NCI-H2171 treated with DMSO at 0.1 percent for 48 hours (cell line): Measurements from ENCODE around the gene PRR20G.
"Not testable (repeated sequence)": the region's sequence is repeated elsewhere in the genome, so short reads cannot be mapped to it uniquely, and the experiment has no call there.

Experiments
- DNase-seq: peaks from one replicate; lab custom pipeline; 2025; lab: John Stamatoyannopoulos, UW

Gene PRR20G

GRCh38 chr3:127287840-127288239, at the start of gene PRR20G:
Gene PRR20G, minus strand, starts transcription at chr3:127288046. Its CDS starts 681 bp downstream, at chr3:127287365.
- DNase-seq = no peak

- DNase-seq = no peak
Observed at GRCh38 chr3:127337001-127337400, 49.2 kb upstream of the PRR20G start.

- DNase-seq = no peak
Observed at GRCh38 chr3:127336101-127336500, 48.3 kb upstream of the PRR20G start.

GRCh38 chr3:127330385-127330784, 42.5 kb upstream of the PRR20G start:
- DNase-seq = no peak

GRCh38 chr3:127329631-127330285, 41.9 kb upstream of the PRR20G start:
- DNase-seq = no peak

- DNase-seq = no peak
Observed at GRCh38 chr3:127328421-127328820, 40.6 kb upstream of the PRR20G start.

GRCh38 chr3:127326341-127326740, 38.5 kb upstream of the PRR20G start:
- DNase-seq = no peak

GRCh38 chr3:127325629-127325961, 37.7 kb upstream of the PRR20G start:
- no peak for DNase-seq

GRCh38 chr3:127324913-127325628, 37.2 kb upstream of the PRR20G start:
- DNase-seq = no peak

- no peak for DNase-seq
Observed at GRCh38 chr3:127324076-127324475, 36.2 kb upstream of the PRR20G start.

GRCh38 chr3:127323581-127323980, 35.7 kb upstream of the PRR20G start:
- DNase-seq = no peak

- DNase-seq = no peak
Observed at GRCh38 chr3:127321371-127321770, 33.5 kb upstream of the PRR20G start.

- DNase-seq = no peak
Observed at GRCh38 chr3:127320529-127321121, 32.8 kb upstream of the PRR20G start.

GRCh38 chr3:127316685-127317084, 28.8 kb upstream of the PRR20G start:
- DNase-seq = no peak

GRCh38 chr3:127312818-127313217, 25.0 kb upstream of the PRR20G start:
- no peak for DNase-seq

GRCh38 chr3:127308821-127309220, 21.0 kb upstream of the PRR20G start:
- DNase-seq = not testable (repeated sequence)

GRCh38 chr3:127307916-127308315, 20.1 kb upstream of the PRR20G start:
- DNase-seq = no peak

GRCh38 chr3:127307112-127307835, 19.4 kb upstream of the PRR20G start:
- no peak for DNase-seq

GRCh38 chr3:127306361-127307111, 18.7 kb upstream of the PRR20G start:
- no peak for DNase-seq

GRCh38 chr3:127305499-127306060, 17.7 kb upstream of the PRR20G start:
- DNase-seq = no peak

GRCh38 chr3:127304121-127304744, 16.4 kb upstream of the PRR20G start:
- DNase-seq = peak; percentile 96
